Measurements from ENCODE around the gene NEURL1B.

NEURL1B gene

DNA sequence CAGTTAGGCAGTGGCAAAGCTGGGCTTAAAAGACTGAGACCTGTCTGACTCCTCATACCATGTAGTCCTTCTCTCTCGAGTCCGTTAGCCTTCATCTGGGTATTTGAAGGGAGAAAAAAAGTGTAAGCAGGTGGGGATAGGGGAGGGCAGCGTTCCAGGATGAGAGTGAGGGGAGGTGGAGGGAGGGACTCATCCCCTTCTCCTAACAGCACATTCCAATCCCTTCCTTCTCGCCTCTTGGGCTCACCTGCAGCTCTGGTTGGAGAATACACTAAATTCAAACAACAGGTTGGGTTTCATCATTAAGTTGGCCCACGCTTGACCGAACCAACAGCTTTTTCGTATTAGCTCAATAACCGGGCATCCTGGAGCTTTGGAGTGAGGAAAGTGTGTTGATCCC, 3.6 kb downstream of the NEURL1B start:
- TF ChIP-seq YY1 (IDR thresholded peaks at IDR 0.05; ENCODE audit: low read depth) (no peak), EGR1 (IDR thresholded peaks at IDR 0.05) (no peak), TAF1 (IDR thresholded peaks at IDR 0.05; ENCODE audit: low read depth) (no peak), ZBTB7A (IDR thresholded peaks at IDR 0.05; ENCODE audit: low read depth) (no peak), FOXM1 (IDR thresholded peaks at IDR 0.05; ENCODE audit: borderline replicate concordance, low read depth) (no peak), NFIC (IDR thresholded peaks at IDR 0.05) (no peak), TCF12 (IDR thresholded peaks at IDR 0.05; ENCODE audit: low read depth) (no peak), EP300 (IDR thresholded peaks at IDR 0.05; ENCODE audit: borderline replicate concordance) (no peak), CREB1 (IDR thresholded peaks at IDR 0.05; ENCODE audit: low read depth) (no peak), TEAD4 (IDR thresholded peaks at IDR 0.05) (no peak), RAD21 (IDR thresholded peaks at IDR 0.05; ENCODE audit: low read depth) (no peak)
- TF ChIP-seq, protein P1, sequence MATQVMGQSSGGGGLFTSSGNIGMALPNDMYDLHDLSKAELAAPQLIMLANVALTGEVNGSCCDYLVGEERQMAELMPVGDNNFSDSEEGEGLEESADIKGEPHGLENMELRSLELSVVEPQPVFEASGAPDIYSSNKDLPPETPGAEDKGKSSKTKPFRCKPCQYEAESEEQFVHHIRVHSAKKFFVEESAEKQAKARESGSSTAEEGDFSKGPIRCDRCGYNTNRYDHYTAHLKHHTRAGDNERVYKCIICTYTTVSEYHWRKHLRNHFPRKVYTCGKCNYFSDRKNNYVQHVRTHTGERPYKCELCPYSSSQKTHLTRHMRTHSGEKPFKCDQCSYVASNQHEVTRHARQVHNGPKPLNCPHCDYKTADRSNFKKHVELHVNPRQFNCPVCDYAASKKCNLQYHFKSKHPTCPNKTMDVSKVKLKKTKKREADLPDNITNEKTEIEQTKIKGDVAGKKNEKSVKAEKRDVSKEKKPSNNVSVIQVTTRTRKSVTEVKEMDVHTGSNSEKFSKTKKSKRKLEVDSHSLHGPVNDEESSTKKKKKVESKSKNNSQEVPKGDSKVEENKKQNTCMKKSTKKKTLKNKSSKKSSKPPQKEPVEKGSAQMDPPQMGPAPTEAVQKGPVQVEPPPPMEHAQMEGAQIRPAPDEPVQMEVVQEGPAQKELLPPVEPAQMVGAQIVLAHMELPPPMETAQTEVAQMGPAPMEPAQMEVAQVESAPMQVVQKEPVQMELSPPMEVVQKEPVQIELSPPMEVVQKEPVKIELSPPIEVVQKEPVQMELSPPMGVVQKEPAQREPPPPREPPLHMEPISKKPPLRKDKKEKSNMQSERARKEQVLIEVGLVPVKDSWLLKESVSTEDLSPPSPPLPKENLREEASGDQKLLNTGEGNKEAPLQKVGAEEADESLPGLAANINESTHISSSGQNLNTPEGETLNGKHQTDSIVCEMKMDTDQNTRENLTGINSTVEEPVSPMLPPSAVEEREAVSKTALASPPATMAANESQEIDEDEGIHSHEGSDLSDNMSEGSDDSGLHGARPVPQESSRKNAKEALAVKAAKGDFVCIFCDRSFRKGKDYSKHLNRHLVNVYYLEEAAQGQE (IDR thresholded peaks at IDR 0.05; ENCODE audit: low read depth) = no peak
- TF ChIP-seq, protein P2, sequence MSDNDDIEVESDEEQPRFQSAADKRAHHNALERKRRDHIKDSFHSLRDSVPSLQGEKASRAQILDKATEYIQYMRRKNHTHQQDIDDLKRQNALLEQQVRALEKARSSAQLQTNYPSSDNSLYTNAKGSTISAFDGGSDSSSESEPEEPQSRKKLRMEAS (IDR thresholded peaks at IDR 0.05) = no peak
- TF ChIP-seq, protein P3, sequence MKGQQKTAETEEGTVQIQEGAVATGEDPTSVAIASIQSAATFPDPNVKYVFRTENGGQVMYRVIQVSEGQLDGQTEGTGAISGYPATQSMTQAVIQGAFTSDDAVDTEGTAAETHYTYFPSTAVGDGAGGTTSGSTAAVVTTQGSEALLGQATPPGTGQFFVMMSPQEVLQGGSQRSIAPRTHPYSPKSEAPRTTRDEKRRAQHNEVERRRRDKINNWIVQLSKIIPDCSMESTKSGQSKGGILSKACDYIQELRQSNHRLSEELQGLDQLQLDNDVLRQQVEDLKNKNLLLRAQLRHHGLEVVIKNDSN (IDR thresholded peaks at IDR 0.05) = no peak

DNA sequence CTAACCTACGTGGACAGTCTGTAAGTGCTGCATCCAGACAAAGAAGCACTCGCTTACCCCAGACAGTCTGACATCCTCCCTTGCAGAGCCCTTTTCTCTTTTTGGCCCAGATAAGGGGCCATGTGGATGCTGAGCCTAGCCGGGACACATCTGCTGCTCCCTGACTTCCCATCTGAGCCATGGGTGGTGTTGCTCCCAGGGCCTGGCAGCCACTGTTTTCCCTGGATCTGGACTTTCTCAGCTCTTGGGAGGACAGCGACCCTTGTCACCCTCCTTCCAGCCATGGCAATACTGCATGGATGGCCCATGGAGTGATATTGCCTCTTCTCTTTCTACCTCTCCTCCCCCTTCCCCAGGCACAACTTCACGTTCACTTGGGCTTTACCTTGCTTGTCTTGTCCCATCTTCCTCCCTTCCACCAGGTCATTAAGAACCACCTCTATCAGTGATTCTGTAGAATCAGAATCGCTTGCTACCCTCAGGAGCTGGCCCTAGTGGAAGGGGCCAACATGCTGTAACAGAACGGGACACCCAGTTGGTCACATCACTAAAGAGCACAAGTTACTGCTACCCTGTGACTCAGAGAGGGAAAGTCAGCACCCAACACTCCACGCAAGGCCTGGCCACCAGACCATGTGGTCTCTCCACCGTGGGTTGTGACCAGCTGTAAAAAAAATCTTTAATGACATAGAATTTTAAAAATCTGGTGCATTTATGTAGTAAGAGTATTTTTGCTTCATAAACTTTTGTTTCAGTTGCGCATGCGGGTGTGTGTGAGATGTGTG, 4.4 kb downstream of the NEURL1B start:
- no peak for TF ChIP-seq CREB1 (IDR thresholded peaks at IDR 0.05; ENCODE audit: low read depth)
- TF ChIP-seq FOXM1 (IDR thresholded peaks at IDR 0.05; ENCODE audit: borderline replicate concordance, low read depth) = no peak
- TF ChIP-seq EGR1 (IDR thresholded peaks at IDR 0.05) = no peak
- TF ChIP-seq YY1 (IDR thresholded peaks at IDR 0.05; ENCODE audit: low read depth) = no peak

DNA sequence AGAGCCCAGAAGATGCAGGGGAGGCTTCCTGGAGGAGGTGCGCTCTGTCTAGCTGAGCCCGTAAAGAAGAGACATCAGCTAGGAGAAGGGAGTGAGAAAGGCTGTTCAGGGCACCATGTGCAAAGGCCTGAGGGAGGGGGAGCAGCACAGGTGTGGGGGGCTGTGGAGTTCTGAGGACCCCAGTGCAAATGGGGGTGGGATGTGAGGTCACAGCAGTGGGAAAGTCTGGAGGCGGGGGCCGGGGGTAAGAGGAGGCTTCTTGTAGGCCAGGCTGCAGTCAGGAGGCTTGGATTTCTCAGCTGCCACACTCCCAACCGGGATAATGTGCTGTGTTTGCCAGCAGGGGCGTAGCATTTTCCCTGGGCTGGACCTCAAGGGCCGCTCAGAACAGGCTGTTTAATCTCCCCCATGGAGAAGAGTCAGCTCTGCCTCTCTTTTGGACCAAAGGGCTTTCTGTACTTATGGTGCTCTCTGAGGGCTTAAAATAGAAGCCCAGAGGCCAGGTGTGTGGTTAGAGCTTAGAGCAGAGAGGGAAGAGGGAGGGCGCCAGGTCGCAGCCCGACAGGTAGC, 5.7 kb downstream of the NEURL1B start:
- TF ChIP-seq EGR1 (IDR thresholded peaks at IDR 0.05) = no peak
- TF ChIP-seq CEBPB (IDR thresholded peaks at IDR 0.05) = no peak
- no peak for TF ChIP-seq EP300 (IDR thresholded peaks at IDR 0.05; ENCODE audit: borderline replicate concordance)
- no peak for TF ChIP-seq NFIC (IDR thresholded peaks at IDR 0.05)
- TF ChIP-seq YY1 (IDR thresholded peaks at IDR 0.05; ENCODE audit: low read depth) = no peak
- no peak for TF ChIP-seq ZBTB7A (IDR thresholded peaks at IDR 0.05; ENCODE audit: low read depth)
- TF ChIP-seq, protein P1 (IDR thresholded peaks at IDR 0.05; ENCODE audit: low read depth) = no peak
- TF ChIP-seq FOXM1 (IDR thresholded peaks at IDR 0.05; ENCODE audit: borderline replicate concordance, low read depth) = no peak
- TF ChIP-seq, protein P3 (IDR thresholded peaks at IDR 0.05) = no peak
- TF ChIP-seq TCF12 (IDR thresholded peaks at IDR 0.05; ENCODE audit: low read depth) = no peak
- no peak for TF ChIP-seq TAF1 (IDR thresholded peaks at IDR 0.05; ENCODE audit: low read depth)
- TF ChIP-seq RAD21 (IDR thresholded peaks at IDR 0.05; ENCODE audit: low read depth) = no peak
- TF ChIP-seq TEAD4 (IDR thresholded peaks at IDR 0.05) = no peak
- TF ChIP-seq, protein P2 (IDR thresholded peaks at IDR 0.05) = no peak
- no peak for TF ChIP-seq CREB1 (IDR thresholded peaks at IDR 0.05; ENCODE audit: low read depth)

DNA sequence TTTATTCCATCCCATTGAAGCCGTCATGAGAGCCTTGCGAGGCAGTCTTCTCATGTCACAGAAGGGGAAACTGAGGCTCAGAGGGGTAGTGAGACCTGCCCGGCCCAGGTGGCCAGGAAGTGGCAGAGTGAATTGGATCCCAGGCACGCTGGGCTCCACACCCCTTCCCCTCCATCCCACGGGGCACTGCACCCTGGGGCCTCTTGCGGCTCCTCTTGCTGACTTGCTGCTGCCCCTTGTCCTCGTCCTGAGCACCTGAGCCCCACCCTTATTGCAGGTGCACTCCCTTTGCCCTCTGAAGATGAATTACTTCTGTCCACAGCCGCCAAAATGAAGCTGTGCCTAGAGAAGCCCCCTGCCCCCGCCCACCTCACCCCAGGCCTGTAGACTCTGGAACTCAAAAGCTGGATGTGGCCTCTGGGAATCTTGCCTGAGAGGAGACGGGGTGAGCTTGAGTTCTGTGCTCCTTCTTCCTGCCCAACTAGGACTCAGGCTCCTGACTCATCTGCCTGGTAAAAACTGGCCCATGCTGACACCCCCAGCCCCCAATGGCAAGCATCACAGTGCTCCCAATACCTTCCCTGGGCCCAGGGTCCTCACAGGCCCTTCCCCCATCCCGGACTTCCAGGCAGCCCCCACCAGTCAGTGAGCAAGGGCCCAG, 6.4 kb downstream of the NEURL1B start:
- TF ChIP-seq TCF12 (IDR thresholded peaks at IDR 0.05; ENCODE audit: low read depth) (no peak), ZBTB7A (IDR thresholded peaks at IDR 0.05; ENCODE audit: low read depth) (no peak), FOXM1 (IDR thresholded peaks at IDR 0.05; ENCODE audit: borderline replicate concordance, low read depth) (no peak), TEAD4 (IDR thresholded peaks at IDR 0.05) (no peak)

DNA sequence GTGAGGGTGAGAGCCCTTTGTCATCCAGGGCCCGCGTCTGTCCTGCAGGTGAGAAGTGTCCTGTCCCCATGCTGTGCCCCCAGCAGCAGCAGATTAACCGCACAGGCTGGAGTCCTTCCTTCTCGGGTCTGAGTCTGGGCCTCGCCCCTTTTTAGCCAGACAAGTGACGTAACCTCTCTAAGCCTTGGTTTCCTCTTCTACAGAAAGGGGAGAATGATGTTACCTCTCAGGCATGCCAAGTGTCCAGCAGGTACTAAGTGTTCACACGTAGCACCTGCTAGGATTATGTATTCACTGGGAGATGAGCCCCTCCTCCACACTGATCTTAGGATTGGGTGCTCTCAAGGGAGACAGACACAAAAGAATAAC, 6.9 kb downstream of the NEURL1B start:
- TF ChIP-seq, protein P1 (IDR thresholded peaks at IDR 0.05; ENCODE audit: low read depth) = no peak
- TF ChIP-seq, protein P2 (IDR thresholded peaks at IDR 0.05) = peak; percentile 35; the same call in 1 of the 2 replicates
- 0 out of 2 replicates have a peak, but pooled peaks have one; percentile 17 for TF ChIP-seq NFIC (IDR thresholded peaks at IDR 0.05)
- peak; percentile 70 for TF ChIP-seq TEAD4 (IDR thresholded peaks at IDR 0.05)
- peak; percentile 64; the same call in 1 of the 2 replicates for TF ChIP-seq EP300 (IDR thresholded peaks at IDR 0.05; ENCODE audit: borderline replicate concordance)
- no peak for TF ChIP-seq RAD21 (IDR thresholded peaks at IDR 0.05; ENCODE audit: low read depth)
